Activated T-cell treated with anti-CD3 and anti-CD28 coated beads, Interleukin-2, amount 50 U/mL, for 72 hours (primary cell): Measurements from ENCODE around the gene ACVR1. TPM values are rescaled to one million over a fixed set of nuclear protein-coding genes. Genes with fewer than 3 reads are reported as not detected.
A peak's percentile ranks its signal among the peaks of the same experiment; 100 is the strongest.

Source experiments
- ATAC-seq, 2 donors: fragments of 150-1000 bp; cut with Tn5 transposase; replicated peaks in 1 of 2; 2 replicates each; pipeline ENCODE4 v1.10.0; 2021; ENCODE audit warnings: moderate library complexity in 2 of 2, mild to moderate bottlenecking in 1 of 2
- DNase-seq, 2 donors: peaks; one replicate each; pipeline ENCODE4 v3.0.0; 2021 to 2022; ENCODE audit warnings: mixed read lengths in 1 of 2
- H3K27ac Mint-ChIP-seq: one replicate; pipeline ENCODE4 v1.8.0; 2022; ENCODE audit warnings: mild to moderate bottlenecking, moderate library complexity, mixed read lengths
- H3K27me3 Mint-ChIP-seq: one replicate; pipeline ENCODE4 v1.8.0; 2022; ENCODE audit warnings: low read depth, mixed read lengths
- H3K36me3 Mint-ChIP-seq, 2 donors: one replicate each; pipeline ENCODE4 v1.8.0; 2022; ENCODE audit warnings: mixed read lengths in 2 of 2, mild to moderate bottlenecking in 1 of 2; ENCODE audit not compliant: insufficient read depth in 2 of 2
- H3K4me1 Mint-ChIP-seq: one replicate; pipeline ENCODE4 v1.8.0; 2022; ENCODE audit warnings: low read depth, mixed read lengths
- H3K4me3 Mint-ChIP-seq, 2 donors: one replicate each; pipeline ENCODE4 v1.8.0; 2022; ENCODE audit warnings: mild to moderate bottlenecking in 2 of 2, mixed read lengths in 2 of 2, moderate library complexity in 2 of 2
- H3K9me3 Mint-ChIP-seq, 2 donors: one replicate each; pipeline ENCODE4 v1.8.0; 2022; ENCODE audit warnings: mixed read lengths in 2 of 2
- total RNA-seq, 2 donors: library from RNA; stranded (reverse); gene quantifications; one replicate each; pipeline ENCODE4 v1.2.3, GENCODE V29; 2022

ACVR1 gene
- 10 to 100 TPM; 28.3 to 29.7 TPM for total RNA-seq

GRCh38 chr2:157876066-157876785 lies at the start of gene ACVR1:
ACVR1 (minus strand) TSS chr2:157876330; CDS start chr2:157799493, 76,837 bp downstream.
- H3K9me3 Mint-ChIP-seq: no peaks in the 10 kb centered on the region
- peaks cover 5 to 7% of the 10 kb centered on the region in 2 donors for H3K36me3 Mint-ChIP-seq
- ATAC-seq (peak; percentile 86 to 87), DNase-seq (peak; percentile 87 to 89)
- H3K27me3 Mint-ChIP-seq: no peaks in the 10 kb centered on the region
- peaks cover 66% of the 10 kb centered on the region for H3K4me1 Mint-ChIP-seq
- H3K27ac Mint-ChIP-seq: peak within 1 kb of the TSS; percentile 96
- peak within 1 kb of the TSS; percentile 88 to 95 for H3K4me3 Mint-ChIP-seq

DNA sequence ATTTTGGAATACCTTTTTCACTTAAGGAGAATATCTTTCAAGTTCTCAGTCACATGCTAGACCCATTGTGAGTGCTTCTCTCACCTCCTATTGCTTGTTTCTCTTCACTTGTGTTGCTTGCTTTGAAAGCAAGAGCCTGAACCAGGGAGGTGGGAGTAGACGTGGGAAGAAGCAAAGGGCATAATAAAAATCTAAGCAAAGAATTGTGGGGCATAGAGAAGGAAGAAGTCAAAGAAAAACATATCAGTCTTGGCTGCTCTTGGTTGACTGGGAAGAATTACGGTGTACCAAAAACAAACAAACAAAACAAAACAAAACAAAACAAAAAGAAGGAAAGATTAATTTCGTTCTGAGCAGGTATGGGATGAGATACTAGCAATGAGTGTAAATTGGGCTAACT lies 48.9 kb upstream of the ACVR1 start:
- H3K4me1 Mint-ChIP-seq: peaks cover 12% of the 10 kb centered on the region

GRCh38 chr2:157923598-157924217 lies 47.6 kb upstream of the ACVR1 start:
- Mint-ChIP-seq H3K9me3 (no peaks in the 10 kb centered on the region), H3K36me3 (peaks cover 0 to 2% of the 10 kb centered on the region in 2 donors), H3K4me1 (peaks cover 12% of the 10 kb centered on the region), H3K27me3 (no peaks in the 10 kb centered on the region), H3K27ac (no peak overlapping the region), H3K4me3 (no peak overlapping the region)
- ATAC-seq: no peak
- DNase-seq: no peak

More for the DNA sequence above, 48.9 kb upstream of the ACVR1 start:
- Mint-ChIP-seq H3K9me3 (no peaks in the 10 kb centered on the region), H3K27me3 (no peaks in the 10 kb centered on the region), H3K27ac (no peak overlapping the region), H3K4me3 (no peak overlapping the region), H3K36me3 (peaks cover 0 to 2% of the 10 kb centered on the region in 2 donors)
- ATAC-seq: no peak
- DNase-seq: no peak

GRCh38 chr2:157922815-157923214 lies 46.7 kb upstream of the ACVR1 start:
- H3K9me3 Mint-ChIP-seq: no peaks in the 10 kb centered on the region
- DNase-seq (no peak), ATAC-seq (peak; percentile 74 to 79)
- no peaks in the 10 kb centered on the region for H3K27me3 Mint-ChIP-seq
- H3K36me3 Mint-ChIP-seq: no peaks in the 10 kb centered on the region
- peaks cover 12% of the 10 kb centered on the region for H3K4me1 Mint-ChIP-seq
- H3K4me3 Mint-ChIP-seq: no peak overlapping the region
- H3K27ac Mint-ChIP-seq: no peak overlapping the region

DNA sequence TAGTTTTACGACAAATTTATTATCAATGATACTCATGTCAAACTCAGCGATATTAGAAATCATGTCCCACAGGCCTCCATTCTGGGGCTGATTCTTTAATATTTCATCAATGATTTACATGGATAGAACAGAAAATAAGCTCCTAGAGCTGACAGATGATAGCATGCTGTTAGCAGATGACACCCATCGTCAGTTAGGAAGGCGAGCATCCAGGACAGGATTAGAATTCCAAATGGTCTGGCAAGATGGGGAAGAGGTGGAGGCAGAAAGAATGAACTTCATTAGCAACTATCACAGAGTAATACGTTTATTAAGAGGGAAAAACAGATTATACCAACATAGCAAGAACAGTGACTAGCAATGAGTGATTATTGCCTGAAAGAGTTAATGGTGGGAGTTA lies 46.2 kb upstream of the ACVR1 start:
- Mint-ChIP-seq H3K9me3 (no peaks in the 10 kb centered on the region), H3K27ac (no peak overlapping the region), H3K36me3 (no peaks in the 10 kb centered on the region), H3K27me3 (no peaks in the 10 kb centered on the region), H3K4me1 (peaks cover 12% of the 10 kb centered on the region), H3K4me3 (no peak overlapping the region)
- DNase-seq (no peak), ATAC-seq (peak; percentile 36 to 42)

GRCh38 chr2:157920736-157921135 lies 44.6 kb upstream of the ACVR1 start:
- no peaks in the 10 kb centered on the region for H3K27me3 Mint-ChIP-seq
- DNase-seq: no peak

DNA sequence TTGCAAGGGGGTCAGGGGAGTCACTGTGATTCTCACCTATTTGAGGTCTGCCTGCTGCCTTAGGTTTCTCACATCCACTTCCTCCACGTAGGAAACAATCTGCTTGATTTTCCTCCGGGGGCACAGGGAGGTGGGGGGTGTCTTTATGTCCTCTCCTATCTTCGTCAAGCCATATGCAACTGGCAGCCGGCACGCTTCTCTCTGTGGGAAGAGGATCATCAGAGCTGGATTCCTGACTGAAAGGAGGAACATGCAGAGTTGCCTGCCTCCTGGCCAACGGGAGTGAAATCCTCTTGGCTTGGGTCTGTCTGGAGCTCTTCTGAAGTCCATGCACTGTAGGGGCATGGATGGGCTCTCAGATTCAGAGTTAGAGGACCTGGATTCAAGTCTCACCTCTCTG lies 43.1 kb upstream of the ACVR1 start:
- Mint-ChIP-seq H3K9me3 (no peaks in the 10 kb centered on the region), H3K4me1 (peaks cover 12% of the 10 kb centered on the region), H3K27me3 (no peaks in the 10 kb centered on the region), H3K27ac (no peak overlapping the region), H3K4me3 (no peak overlapping the region), H3K36me3 (no peaks in the 10 kb centered on the region)
- no peak for ATAC-seq
- no peak for DNase-seq

More at GRCh38 chr2:157920736-157921135, 44.6 kb upstream of the ACVR1 start:
- Mint-ChIP-seq H3K27ac (no peak overlapping the region), H3K9me3 (no peaks in the 10 kb centered on the region), H3K4me1 (peaks cover 12% of the 10 kb centered on the region), H3K4me3 (no peak overlapping the region), H3K36me3 (no peaks in the 10 kb centered on the region)
- ATAC-seq: no peak

DNA sequence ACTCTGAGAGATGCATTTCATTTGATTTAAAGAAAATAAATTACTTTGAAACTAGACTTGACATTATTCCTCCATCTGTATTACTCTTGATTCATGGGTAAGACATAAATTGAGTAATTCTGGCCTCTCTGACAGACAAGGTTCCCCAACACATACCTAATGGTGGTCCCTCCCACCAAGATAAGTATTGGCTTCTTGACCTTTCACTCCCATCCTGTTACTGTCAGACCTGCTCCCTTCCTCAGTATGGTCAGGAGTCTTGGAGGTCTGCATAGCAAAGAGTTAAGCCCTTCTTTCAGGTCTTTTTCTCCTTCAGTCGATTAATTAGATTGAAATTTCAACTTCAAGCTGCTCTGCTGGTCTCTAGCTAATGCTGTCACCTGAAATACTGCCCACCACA lies 42.2 kb upstream of the ACVR1 start:
- no peak for DNase-seq
- Mint-ChIP-seq H3K4me3 (no peak overlapping the region), H3K9me3 (peaks cover 0 to 1% of the 10 kb centered on the region in 2 donors), H3K27ac (no peak overlapping the region), H3K36me3 (no peaks in the 10 kb centered on the region), H3K4me1 (peaks cover 12% of the 10 kb centered on the region), H3K27me3 (no peaks in the 10 kb centered on the region)
- no peak for ATAC-seq

- H3K4me1 Mint-ChIP-seq: peaks cover 6% of the 10 kb centered on the region
- ATAC-seq (no peak), DNase-seq (no peak)
- peaks cover 0 to 2% of the 10 kb centered on the region in 2 donors for H3K36me3 Mint-ChIP-seq
- peaks cover 0 to 5% of the 10 kb centered on the region in 2 donors for H3K9me3 Mint-ChIP-seq
- H3K4me3 Mint-ChIP-seq: no peak overlapping the region
- H3K27ac Mint-ChIP-seq: no peak overlapping the region
- no peaks in the 10 kb centered on the region for H3K27me3 Mint-ChIP-seq
Measured at GRCh38 chr2:157911750-157912149, 35.6 kb upstream of the ACVR1 start.

DNA sequence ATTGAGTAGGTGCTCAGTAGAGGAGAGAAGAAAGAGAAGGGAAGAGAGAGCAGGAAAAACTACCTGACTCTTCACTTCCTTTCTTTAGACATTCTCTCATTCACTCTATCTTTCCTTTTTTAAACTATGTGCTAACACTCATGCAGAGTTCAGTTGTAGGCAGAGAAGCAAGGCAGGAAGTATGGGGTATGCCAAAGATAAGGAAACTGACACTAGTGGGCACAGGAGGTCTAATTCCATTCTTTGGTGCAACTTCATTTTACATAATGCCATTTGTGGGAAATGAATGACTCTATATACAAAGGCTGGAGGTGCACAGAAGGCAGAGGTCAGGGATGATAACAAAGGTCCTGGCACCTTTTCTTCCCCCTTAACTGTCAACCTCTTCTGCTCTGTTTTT lies 35.1 kb upstream of the ACVR1 start:
- H3K36me3 Mint-ChIP-seq: peaks cover 0 to 2% of the 10 kb centered on the region in 2 donors
- ATAC-seq: no peak
- peaks cover 0 to 5% of the 10 kb centered on the region in 2 donors for H3K9me3 Mint-ChIP-seq
- peaks cover 6% of the 10 kb centered on the region for H3K4me1 Mint-ChIP-seq
- no peak overlapping the region for H3K27ac Mint-ChIP-seq
- H3K4me3 Mint-ChIP-seq: no peak overlapping the region
- no peak for DNase-seq
- no peaks in the 10 kb centered on the region for H3K27me3 Mint-ChIP-seq

DNA sequence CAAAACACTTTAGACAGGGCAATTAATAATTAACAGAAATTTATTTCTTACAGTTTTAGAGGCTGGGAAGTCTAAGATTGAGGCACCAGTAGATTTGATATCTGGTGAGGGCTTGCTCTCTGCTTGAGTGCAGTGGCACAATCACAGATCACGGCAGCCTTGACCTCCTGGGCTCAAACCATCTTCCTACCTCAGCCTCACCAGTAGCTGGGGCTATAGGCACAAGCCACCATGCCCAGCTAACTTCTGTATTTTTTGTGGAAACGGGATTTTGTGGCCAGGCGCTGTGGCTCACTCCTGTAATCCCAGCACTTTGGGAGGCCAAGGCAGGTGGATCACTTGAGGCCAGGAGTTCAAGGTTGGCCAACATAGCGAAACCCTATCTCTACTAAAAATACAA lies 29.0 kb upstream of the ACVR1 start:
- no peak for DNase-seq
- no peaks in the 10 kb centered on the region for H3K27me3 Mint-ChIP-seq
- H3K27ac Mint-ChIP-seq: no peak overlapping the region
- peaks cover 0 to 2% of the 10 kb centered on the region in 2 donors for H3K36me3 Mint-ChIP-seq
- H3K9me3 Mint-ChIP-seq: no peaks in the 10 kb centered on the region
- no peak overlapping the region for H3K4me3 Mint-ChIP-seq
- peaks cover 35% of the 10 kb centered on the region for H3K4me1 Mint-ChIP-seq
- no peak for ATAC-seq

GRCh38 chr2:157903626-157904025 lies 27.5 kb upstream of the ACVR1 start:
- no peaks in the 10 kb centered on the region for H3K9me3 Mint-ChIP-seq
- H3K27ac Mint-ChIP-seq: no peak overlapping the region
- no peak overlapping the region for H3K4me3 Mint-ChIP-seq
- ATAC-seq (no peak), DNase-seq (no peak)
- peaks cover 0 to 2% of the 10 kb centered on the region in 2 donors for H3K36me3 Mint-ChIP-seq
- H3K27me3 Mint-ChIP-seq: no peaks in the 10 kb centered on the region
- peaks cover 50% of the 10 kb centered on the region for H3K4me1 Mint-ChIP-seq

GRCh38 chr2:157903151-157903550 lies 27.0 kb upstream of the ACVR1 start:
- DNase-seq (no peak), ATAC-seq (no peak)
- no peaks in the 10 kb centered on the region for H3K27me3 Mint-ChIP-seq
- H3K36me3 Mint-ChIP-seq: peaks cover 0 to 2% of the 10 kb centered on the region in 2 donors
- peaks cover 54% of the 10 kb centered on the region for H3K4me1 Mint-ChIP-seq
- H3K4me3 Mint-ChIP-seq: no peak overlapping the region
- H3K9me3 Mint-ChIP-seq: no peaks in the 10 kb centered on the region
- H3K27ac Mint-ChIP-seq: no peak overlapping the region
